HepG2 (cell line): ENCODE results near the gene METTL21C.

Source experiments
- BRCA1 ChIP-seq: sonication (generic); formaldehyde crosslinking; IDR thresholded peaks from 2 replicates; pipeline ENCODE4 v1.4.0; 2020; ENCODE audit warnings: missing genetic modification reagents
- EP300 ChIP-seq, 3 experiments: sonication (generic) in 1 of 3; formaldehyde crosslinking in 1 of 3; IDR thresholded peaks; 2 replicates each; pipeline versions ENCODE4 v1.5.1 to v1.6.1; 2011 to 2020; ENCODE audit warnings: low read depth in 2 of 3, low read length in 2 of 3, borderline replicate concordance in 1 of 3, improper control_type of control experiment in 1 of 3, mild to moderate bottlenecking in 1 of 3, missing genetic modification reagents in 1 of 3, moderate library complexity in 1 of 3
- ETV6 ChIP-seq: sonication (generic); formaldehyde crosslinking; conservative IDR thresholded peaks from 2 replicates; pipeline ENCODE4 v1.4.0; 2020; ENCODE audit warnings: missing genetic modification reagents
- EZH2 ChIP-seq: conservative IDR thresholded peaks from 2 replicates; pipeline ENCODE4 v1.6.1; 2012; ENCODE audit warnings: mild to moderate bottlenecking, low read depth, low read length, moderate library complexity
- JUN ChIP-seq: sonication (generic); formaldehyde crosslinking; IDR thresholded peaks from 2 replicates; pipeline ENCODE4 v1.4.0; 2020; ENCODE audit warnings: mild to moderate bottlenecking, missing genetic modification reagents
- KDM1A ChIP-seq: IDR thresholded peaks from 2 replicates; pipeline ENCODE4 v1.6.1; 2016; ENCODE audit warnings: missing compliant biosample characterization
- NR0B2 ChIP-seq: sonication (generic); formaldehyde crosslinking; IDR thresholded peaks from 2 replicates; pipeline ENCODE4 v1.4.0; 2020; ENCODE audit warnings: mild to moderate bottlenecking, missing genetic modification reagents
- PREB ChIP-seq: sonication (generic); formaldehyde crosslinking; IDR thresholded peaks from 2 replicates; pipeline ENCODE4 v1.4.0; 2020; ENCODE audit warnings: missing genetic modification reagents
- RAD21 ChIP-seq: fragments of 450-650 bp; formaldehyde crosslinking; IDR thresholded peaks from 2 replicates; pipeline ENCODE4 v1.5.0; 2020; ENCODE audit warnings: mild to moderate bottlenecking
- SALL2 ChIP-seq: sonication (generic); formaldehyde crosslinking; IDR thresholded peaks from 2 replicates; pipeline ENCODE4 v1.8.1; 2023; ENCODE audit warnings: mild to moderate bottlenecking, missing genetic modification reagents, inconsistent platforms
- USF2 ChIP-seq, 2 experiments: sonication (generic) in 1 of 2; formaldehyde crosslinking in 1 of 2; IDR thresholded peaks; 2 replicates each; pipeline versions ENCODE4 v1.5.1 to v1.6.1; 2011 to 2020; ENCODE audit warnings: borderline replicate concordance in 1 of 2, low read depth in 1 of 2, low read length in 1 of 2, mild to moderate bottlenecking in 1 of 2, missing genetic modification reagents in 1 of 2, moderate library complexity in 1 of 2
- ZNF34 ChIP-seq: sonication (generic); formaldehyde crosslinking; IDR thresholded peaks from 2 replicates; pipeline ENCODE4 v1.4.0; 2020; ENCODE audit warnings: mild to moderate bottlenecking, missing genetic modification reagents, borderline replicate concordance
- ZNF451 ChIP-seq: sonication (generic); formaldehyde crosslinking; IDR thresholded peaks from 2 replicates; pipeline ENCODE4 v1.5.0; 2020; ENCODE audit warnings: mild to moderate bottlenecking, missing genetic modification reagents

- TF ChIP-seq KDM1A (CRISPR knock-in tag) (no peak), EZH2 (no peak), ZNF451 (no peak), EP300 (IDR thresholded peaks at IDR 0.05; ENCODE audit: low read depth in 2 of 2, low read length in 2 of 2) (no peak), EP300 (CRISPR knock-in tag; IDR thresholded peaks at IDR 0.05; ENCODE audit: borderline replicate concordance) (no peak), ETV6 (no peak), PREB (CRISPR knock-in tag) (no peak), BRCA1 (CRISPR knock-in tag) (no peak), USF2 (IDR thresholded peaks at IDR 0.05; ENCODE audit: low read depth, low read length) (no peak), USF2 (CRISPR knock-in tag; IDR thresholded peaks at IDR 0.05; ENCODE audit: borderline replicate concordance) (no peak), NR0B2 (CRISPR knock-in tag) (no peak), RAD21 (CRISPR knock-in tag) (no peak), ZNF34 (no peak), JUN (CRISPR knock-in tag) (no peak), SALL2 (no peak)
Measured at GRCh38 chr13:102670130-102670529, 24.7 kb downstream of the METTL21C start.
